Activated CD8-positive, alpha-beta memory T cell treated with anti-CD3 and anti-CD28 coated beads for 4 hours (primary cell): ENCODE measurements around the gene CHRM1.
"Not testable (repeated sequence)": the region's sequence is repeated elsewhere in the genome, so short reads cannot be mapped to it uniquely, and the experiment has no call there.

Experiments used
- DNase-seq, 2 donors: peaks; one replicate each; pipeline ENCODE4 v3.0.0-alpha.2; 2020; ENCODE audit warnings: low read depth in 2 of 2

CHRM1 gene

GRCh38 chr11:62921201-62921572, at the start of gene CHRM1:
Gene CHRM1, minus strand, starts transcription at chr11:62921363. Its CDS starts 10,263 bp downstream, at chr11:62911100.
- DNase-seq = no peak

- DNase-seq = no peak
These were observed 44.4 kb upstream of the CHRM1 start for GRCh38 chr11:62965574-62965973.

- no peak for DNase-seq
These were observed 41.2 kb upstream of the CHRM1 start for GRCh38 chr11:62962391-62962790.

- no peak for DNase-seq
These were observed 39.9 kb upstream of the CHRM1 start for GRCh38 chr11:62961017-62961570.

DNA sequence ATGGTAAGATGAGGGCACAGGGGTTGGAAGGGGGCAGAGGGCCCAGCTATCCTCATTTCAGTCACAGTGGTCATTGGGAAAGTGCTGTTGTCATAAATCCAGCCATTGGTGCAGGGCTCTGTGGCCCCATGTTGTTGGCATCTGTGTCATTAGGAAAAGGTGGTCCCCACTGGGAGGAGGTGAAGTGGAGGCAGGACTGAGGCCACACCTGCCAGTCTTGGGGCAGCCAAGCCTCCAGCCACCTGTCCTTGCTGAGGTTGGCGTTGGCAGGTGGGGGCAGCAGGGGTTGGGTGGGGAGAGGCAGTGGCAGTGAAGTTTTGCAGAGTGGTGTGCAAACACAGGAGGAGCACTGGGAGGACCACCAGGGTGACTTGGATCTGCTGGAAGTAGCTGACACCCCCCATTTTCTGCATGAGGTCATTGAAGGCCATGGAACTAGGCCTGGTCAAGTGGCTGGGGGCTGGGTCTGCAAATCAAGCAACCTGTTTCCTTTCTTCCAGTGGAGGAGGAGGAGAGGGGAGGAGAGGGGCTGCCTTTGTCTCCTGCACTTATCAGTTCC, 38.3 kb upstream of the CHRM1 start:
- no peak for DNase-seq

DNA sequence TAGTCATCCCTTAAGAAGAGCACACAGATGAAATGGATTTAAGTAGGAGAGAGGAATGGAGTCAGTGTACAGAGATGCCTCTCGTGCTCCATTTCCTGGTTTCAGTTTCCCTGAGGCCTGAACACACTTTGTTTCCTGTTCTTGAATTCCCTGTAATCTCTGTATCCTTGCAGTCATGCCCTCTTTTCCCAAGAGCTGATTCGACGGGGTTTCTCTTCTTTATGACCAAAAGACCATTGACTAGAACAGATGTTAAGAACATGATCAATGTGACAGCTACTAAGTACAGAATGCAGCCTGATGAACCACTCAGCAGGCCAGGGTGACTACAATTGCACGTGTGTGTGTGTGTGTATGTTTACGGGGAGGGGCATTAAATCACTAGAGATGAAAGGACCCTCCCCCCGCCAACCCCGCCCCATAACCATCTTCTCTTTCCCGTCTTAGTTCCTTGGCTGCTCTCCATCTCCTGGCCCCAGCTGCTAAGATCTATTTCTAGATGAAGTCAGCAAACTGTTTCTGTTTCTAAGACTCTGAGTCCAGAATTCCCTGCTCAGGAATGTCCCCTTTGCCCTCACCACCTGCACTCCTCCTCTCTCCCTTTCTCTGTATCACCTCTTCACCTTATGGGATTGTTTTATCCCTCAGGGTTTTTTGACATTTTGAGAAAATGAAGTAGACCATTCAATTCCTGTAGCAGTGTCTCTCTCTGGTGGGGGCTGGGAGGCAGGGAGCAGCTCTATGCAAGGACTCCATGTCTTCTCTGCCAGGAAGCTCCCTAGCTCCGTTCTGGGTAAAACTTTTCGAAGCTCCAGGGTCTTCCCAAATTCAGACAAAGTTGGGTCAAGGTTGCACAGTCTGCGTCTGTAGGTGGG, 37.6 kb upstream of the CHRM1 start:
- no peak for DNase-seq

GRCh38 chr11:62957147-62957546, 36.0 kb upstream of the CHRM1 start:
- DNase-seq = no peak

DNA sequence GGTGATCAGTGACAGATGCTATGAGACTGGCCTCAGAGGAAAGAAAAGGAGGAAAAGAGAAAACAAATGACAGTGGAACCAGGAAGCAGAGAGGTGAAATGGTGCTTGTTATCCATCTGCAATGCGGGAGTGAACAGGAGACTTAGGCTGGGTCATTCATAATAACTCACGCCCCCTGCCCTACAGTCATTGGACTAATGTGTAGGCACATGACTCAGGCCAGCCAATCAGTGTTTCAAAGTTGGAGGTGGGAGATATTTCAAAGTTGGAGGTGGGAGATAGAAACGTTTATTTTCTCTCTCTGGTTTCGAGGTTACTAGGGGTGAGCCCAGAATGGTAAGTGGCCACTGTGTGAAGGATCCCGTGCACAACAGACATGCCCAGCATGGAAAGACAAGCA, 33.3 kb upstream of the CHRM1 start:
- DNase-seq = no peak

DNA sequence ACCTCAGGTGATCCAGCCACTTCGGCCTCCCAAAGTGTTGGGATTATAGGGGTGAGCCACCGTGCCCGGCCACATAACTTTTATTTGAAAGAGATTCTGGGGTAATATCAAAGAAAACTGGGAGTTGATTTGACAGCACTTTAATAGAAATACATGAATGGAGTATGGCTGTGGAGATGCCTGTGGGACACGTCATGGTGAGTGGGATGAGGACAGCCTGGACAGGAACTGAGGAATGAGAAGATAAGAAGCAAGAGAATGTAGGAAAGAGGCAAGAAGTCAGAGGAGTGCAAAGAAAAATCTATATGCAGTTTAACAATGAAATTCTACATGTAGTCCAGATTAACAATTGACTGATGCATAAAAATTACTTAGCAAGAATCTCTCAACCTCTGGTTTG, 32.6 kb upstream of the CHRM1 start:
- no peak for DNase-seq

- no peak for DNase-seq
These were observed 27.7 kb upstream of the CHRM1 start for GRCh38 chr11:62948765-62949320.

GRCh38 chr11:62945538-62945937, 24.4 kb upstream of the CHRM1 start:
- not testable (repeated sequence) for DNase-seq

GRCh38 chr11:62937528-62937927, 16.4 kb upstream of the CHRM1 start:
- not testable (repeated sequence) for DNase-seq

GRCh38 chr11:62934496-62934785, 13.3 kb upstream of the CHRM1 start:
- no peak for DNase-seq

DNA sequence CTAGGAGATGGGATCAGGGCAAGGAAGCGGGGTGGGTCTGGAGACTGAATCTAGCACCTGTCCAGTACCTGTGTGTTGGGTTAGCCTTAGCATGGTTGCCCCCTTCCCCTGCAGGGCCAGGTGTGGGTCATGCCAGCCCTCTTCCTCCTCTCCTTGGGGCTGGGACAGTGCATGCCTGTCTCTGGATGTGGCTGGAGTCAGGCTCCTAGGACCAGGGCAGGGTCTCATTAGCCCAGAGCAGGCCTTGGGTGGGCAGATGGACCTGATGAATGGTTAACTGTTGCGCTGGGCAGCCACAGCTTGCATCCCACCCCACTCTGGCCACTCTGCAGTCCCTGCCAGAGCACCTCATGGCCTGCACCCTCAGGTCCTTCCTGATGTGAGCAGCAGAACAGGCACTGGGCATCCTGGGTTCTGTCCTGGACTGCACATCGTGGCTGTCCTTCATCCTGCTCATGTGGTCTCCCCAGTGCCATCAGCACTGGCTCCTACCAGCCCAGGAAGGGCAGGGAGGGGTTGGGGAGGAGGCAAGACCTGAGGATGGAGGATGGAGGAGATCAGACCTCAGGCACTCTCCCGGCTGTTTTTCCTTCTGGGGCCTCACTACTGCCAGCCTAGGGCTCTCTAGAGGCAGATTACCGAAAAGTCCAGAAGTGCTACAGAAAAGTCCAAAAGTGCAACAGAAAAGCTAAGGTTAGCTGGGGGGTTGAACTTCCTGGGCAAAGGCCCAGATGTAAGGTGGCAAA, 12.8 kb upstream of the CHRM1 start:
- no peak for DNase-seq

- DNase-seq = no peak
These were observed 12.1 kb upstream of the CHRM1 start for GRCh38 chr11:62933285-62933684.

DNA sequence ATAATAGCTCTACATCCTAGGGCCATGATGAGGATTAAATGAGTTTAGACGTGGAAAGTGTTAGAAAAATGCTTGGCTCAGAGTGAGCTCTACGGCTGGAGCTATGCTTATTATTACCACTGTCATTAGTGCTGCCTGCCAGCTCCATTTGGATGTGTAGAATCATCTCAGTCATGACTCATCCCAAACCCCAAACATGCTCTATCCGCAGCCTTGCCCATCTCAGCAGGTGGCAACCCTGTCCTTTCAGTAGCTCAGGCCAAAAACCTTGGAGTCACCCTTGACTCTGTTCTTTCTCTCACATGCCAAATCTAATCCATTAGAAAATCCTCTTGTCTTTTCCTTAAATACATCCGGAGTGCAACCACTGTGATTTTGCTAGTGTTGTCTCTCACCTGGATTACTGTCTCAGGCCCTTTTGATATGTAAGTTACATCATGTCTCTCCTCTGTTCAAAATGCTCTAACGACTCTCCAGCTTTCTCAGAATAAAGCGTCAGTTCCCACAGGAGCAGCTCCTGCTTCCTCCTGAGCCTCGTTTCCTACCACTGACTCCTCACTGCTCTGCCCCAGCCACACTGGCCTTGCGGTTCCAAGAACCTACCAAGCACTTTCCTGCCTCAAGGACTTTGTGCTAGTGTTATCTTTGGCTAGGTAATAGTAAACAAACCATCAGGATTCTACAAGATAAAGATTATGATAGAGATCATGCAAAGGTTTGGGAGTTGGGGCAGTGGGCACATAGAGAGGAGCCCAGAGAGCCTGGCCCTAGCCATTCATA, 10.5 kb upstream of the CHRM1 start:
- no peak for DNase-seq

DNA sequence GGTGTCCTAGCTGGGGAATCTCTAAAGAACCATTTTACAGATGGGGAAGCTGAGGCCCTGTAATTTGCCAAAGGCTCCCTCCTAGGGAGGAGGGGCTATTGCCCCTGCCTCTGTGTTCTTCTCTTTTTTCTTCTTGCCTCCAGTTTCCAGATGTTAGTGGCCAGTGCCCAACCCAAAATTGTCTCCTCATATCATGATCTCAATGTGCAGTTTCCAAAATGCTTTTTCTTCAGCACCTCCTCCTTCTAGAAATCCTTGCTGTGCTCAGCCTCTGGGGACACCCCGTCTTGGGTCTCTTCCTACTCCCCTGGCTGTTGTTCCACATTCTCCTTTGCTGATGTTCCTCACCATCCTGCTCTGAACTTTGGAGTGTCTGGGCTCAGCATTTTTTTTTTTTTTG, 9.5 kb upstream of the CHRM1 start:
- no peak for DNase-seq

DNA sequence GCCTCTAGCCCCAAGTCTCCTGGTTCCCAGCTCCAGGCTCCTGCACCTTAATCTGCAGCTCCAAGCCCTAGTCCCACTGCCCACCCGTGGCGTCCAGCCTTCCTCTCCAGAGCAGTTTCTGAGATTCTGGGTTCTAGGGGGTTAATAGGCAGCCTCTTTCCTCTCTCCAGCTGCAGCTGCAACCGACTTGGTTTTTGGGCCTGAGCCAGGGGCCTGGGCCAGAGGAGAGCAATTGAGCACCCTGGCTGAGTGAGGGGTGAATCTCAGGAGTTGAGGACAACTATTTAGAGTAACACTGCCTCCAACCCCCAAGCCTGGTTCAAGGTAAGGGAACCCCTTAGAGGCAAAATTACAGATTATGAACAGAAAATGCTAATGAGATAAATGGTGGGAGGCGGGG, 9.0 kb upstream of the CHRM1 start:
- DNase-seq = no peak

DNA sequence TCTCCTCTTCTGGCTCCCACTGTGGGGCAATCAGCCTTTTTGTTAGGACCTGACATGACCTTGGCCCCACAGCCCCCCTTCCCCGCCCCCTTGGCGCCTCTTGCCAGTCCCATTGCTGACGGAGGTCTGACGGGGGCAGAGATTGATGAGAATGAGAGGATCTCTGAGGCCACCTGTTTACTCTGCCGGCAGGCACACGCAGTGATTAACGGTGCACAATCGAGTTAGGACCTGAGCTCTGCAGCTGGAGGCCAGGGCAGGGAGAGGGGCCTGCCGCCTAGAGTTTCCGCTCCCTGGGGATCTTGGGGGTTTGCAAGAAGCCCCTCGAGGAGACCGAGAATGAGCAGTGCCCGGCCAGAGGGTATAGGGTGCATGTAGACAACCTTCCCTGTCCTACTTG, 6.8 kb upstream of the CHRM1 start:
- no peak for DNase-seq

GRCh38 chr11:62926680-62927455, 5.7 kb upstream of the CHRM1 start:
- DNase-seq = no peak
